Measurements from ENCODE around the gene NPRL2.

NPRL2 gene

GRCh38 chr3:50322115-50322385, 28.5 kb downstream of the NPRL2 start:
- H3K4me1 ChIP-seq (ENCODE audit: control insufficient read depth in 1 of 2, insufficient read depth in 2 of 2, low read length in 2 of 2), result peaks cover 60 to 74% of the 10 kb centered on the region in 2 donors
- H3K36me3 ChIP-seq (ENCODE audit: control insufficient read depth in 1 of 2, insufficient read depth in 2 of 2, low read length in 2 of 2), result peaks cover 11 to 31% of the 10 kb centered on the region in 2 donors
- H3K9ac ChIP-seq (ENCODE audit: low read depth in 1 of 2, low read length in 2 of 2), result peak overlapping the region; percentile 43 to 93
- H3K9me3 ChIP-seq (ENCODE audit: control insufficient read depth in 1 of 2, low read length in 2 of 2), result no peaks in the 10 kb centered on the region
- H3K27me3 ChIP-seq (ENCODE audit: control insufficient read depth in 1 of 2, insufficient read depth in 2 of 2, low read length in 2 of 2), result no peaks in the 10 kb centered on the region
- H3K27ac ChIP-seq (ENCODE audit: low read depth, low read length), result peak overlapping the region; percentile 93
- peak overlapping the region; percentile 83 to 94 for H3K4me3 ChIP-seq (ENCODE audit: low read depth in 1 of 2, low read length in 2 of 2)

- Histone ChIP-seq H3K27ac (ENCODE audit: low read depth, low read length) (peak overlapping the region; percentile 93), H3K4me1 (ENCODE audit: control insufficient read depth in 1 of 2, insufficient read depth in 2 of 2, low read length in 2 of 2) (peaks cover 63 to 76% of the 10 kb centered on the region in 2 donors), H3K9ac (ENCODE audit: low read depth in 1 of 2, low read length in 2 of 2) (peak overlapping the region; percentile 85 to 93), H3K4me3 (ENCODE audit: low read depth in 1 of 2, low read length in 2 of 2) (peak overlapping the region; percentile 83 to 94), H3K27me3 (ENCODE audit: control insufficient read depth in 1 of 2, insufficient read depth in 2 of 2, low read length in 2 of 2) (no peaks in the 10 kb centered on the region), H3K36me3 (ENCODE audit: control insufficient read depth in 1 of 2, insufficient read depth in 2 of 2, low read length in 2 of 2) (peaks cover 11 to 32% of the 10 kb centered on the region in 2 donors), H3K9me3 (ENCODE audit: control insufficient read depth in 1 of 2, low read length in 2 of 2) (no peaks in the 10 kb centered on the region)
Measured at GRCh38 chr3:50321336-50322114, 29.1 kb downstream of the NPRL2 start.

- Histone ChIP-seq H3K4me3 (ENCODE audit: low read depth in 1 of 2, low read length in 2 of 2) (peak overlapping the region; percentile 83 to 94), H3K9ac (ENCODE audit: low read depth in 1 of 2, low read length in 2 of 2) (peak overlapping the region; percentile 85 to 93), H3K27ac (ENCODE audit: low read depth, low read length) (peak overlapping the region; percentile 93), H3K9me3 (ENCODE audit: control insufficient read depth in 1 of 2, low read length in 2 of 2) (no peaks in the 10 kb centered on the region), H3K36me3 (ENCODE audit: control insufficient read depth in 1 of 2, insufficient read depth in 2 of 2, low read length in 2 of 2) (peaks cover 11 to 28% of the 10 kb centered on the region in 2 donors), H3K4me1 (ENCODE audit: control insufficient read depth in 1 of 2, insufficient read depth in 2 of 2, low read length in 2 of 2) (peaks cover 68 to 80% of the 10 kb centered on the region in 2 donors), H3K27me3 (ENCODE audit: control insufficient read depth in 1 of 2, insufficient read depth in 2 of 2, low read length in 2 of 2) (no peaks in the 10 kb centered on the region)
Measured at GRCh38 chr3:50320853-50321335, 29.7 kb downstream of the NPRL2 start.

GRCh38 chr3:50319894-50320625, 30.5 kb downstream of the NPRL2 start:
- peak overlapping the region; percentile 93 for H3K27ac ChIP-seq (ENCODE audit: low read depth, low read length)

GRCh38 chr3:50319181-50319893, 31.2 kb downstream of the NPRL2 start:
- no peak overlapping the region for H3K27ac ChIP-seq (ENCODE audit: low read depth, low read length)
- H3K36me3 ChIP-seq (ENCODE audit: control insufficient read depth in 1 of 2, insufficient read depth in 2 of 2, low read length in 2 of 2), result peaks cover 8 to 20% of the 10 kb centered on the region in 2 donors
- no peaks in the 10 kb centered on the region for H3K9me3 ChIP-seq (ENCODE audit: control insufficient read depth in 1 of 2, low read length in 2 of 2)
- peak overlapping the region; percentile 83 to 94 for H3K4me3 ChIP-seq (ENCODE audit: low read depth in 1 of 2, low read length in 2 of 2)
- peak overlapping the region in 1 of 2 donors; percentile 85 for H3K9ac ChIP-seq (ENCODE audit: low read depth in 1 of 2, low read length in 2 of 2)
- peaks cover 62 to 72% of the 10 kb centered on the region in 2 donors for H3K4me1 ChIP-seq (ENCODE audit: control insufficient read depth in 1 of 2, insufficient read depth in 2 of 2, low read length in 2 of 2)
- no peaks in the 10 kb centered on the region for H3K27me3 ChIP-seq (ENCODE audit: control insufficient read depth in 1 of 2, insufficient read depth in 2 of 2, low read length in 2 of 2)

More at GRCh38 chr3:50319894-50320625, 30.5 kb downstream of the NPRL2 start:
- Histone ChIP-seq H3K27me3 (ENCODE audit: control insufficient read depth in 1 of 2, insufficient read depth in 2 of 2, low read length in 2 of 2) (no peaks in the 10 kb centered on the region), H3K9ac (ENCODE audit: low read depth in 1 of 2, low read length in 2 of 2) (peak overlapping the region; percentile 85 to 93), H3K36me3 (ENCODE audit: control insufficient read depth in 1 of 2, insufficient read depth in 2 of 2, low read length in 2 of 2) (peaks cover 8 to 22% of the 10 kb centered on the region in 2 donors), H3K4me3 (ENCODE audit: low read depth in 1 of 2, low read length in 2 of 2) (peak overlapping the region; percentile 83 to 94), H3K9me3 (ENCODE audit: control insufficient read depth in 1 of 2, low read length in 2 of 2) (no peaks in the 10 kb centered on the region), H3K4me1 (ENCODE audit: control insufficient read depth in 1 of 2, insufficient read depth in 2 of 2, low read length in 2 of 2) (peaks cover 68 to 80% of the 10 kb centered on the region in 2 donors)

GRCh38 chr3:50318615-50319014, 32.0 kb downstream of the NPRL2 start:
- H3K9ac ChIP-seq (ENCODE audit: low read depth in 1 of 2, low read length in 2 of 2), result peak overlapping the region; percentile 32 to 60
- no peaks in the 10 kb centered on the region for H3K9me3 ChIP-seq (ENCODE audit: control insufficient read depth in 1 of 2, low read length in 2 of 2)
- H3K4me1 ChIP-seq (ENCODE audit: control insufficient read depth in 1 of 2, insufficient read depth in 2 of 2, low read length in 2 of 2), result peaks cover 58 to 66% of the 10 kb centered on the region in 2 donors
- H3K27me3 ChIP-seq (ENCODE audit: control insufficient read depth in 1 of 2, insufficient read depth in 2 of 2, low read length in 2 of 2), result no peaks in the 10 kb centered on the region
- H3K36me3 ChIP-seq (ENCODE audit: control insufficient read depth in 1 of 2, insufficient read depth in 2 of 2, low read length in 2 of 2), result peaks cover 8 to 19% of the 10 kb centered on the region in 2 donors
- no peak overlapping the region for H3K27ac ChIP-seq (ENCODE audit: low read depth, low read length)
- peak overlapping the region in 1 of 2 donors; percentile 32 for H3K4me3 ChIP-seq (ENCODE audit: low read depth in 1 of 2, low read length in 2 of 2)

- Histone ChIP-seq H3K9me3 (ENCODE audit: control insufficient read depth in 1 of 2, low read length in 2 of 2) (no peaks in the 10 kb centered on the region), H3K27me3 (ENCODE audit: control insufficient read depth in 1 of 2, insufficient read depth in 2 of 2, low read length in 2 of 2) (no peaks in the 10 kb centered on the region), H3K4me1 (ENCODE audit: control insufficient read depth in 1 of 2, insufficient read depth in 2 of 2, low read length in 2 of 2) (peaks cover 58 to 61% of the 10 kb centered on the region in 2 donors), H3K36me3 (ENCODE audit: control insufficient read depth in 1 of 2, insufficient read depth in 2 of 2, low read length in 2 of 2) (peaks cover 8 to 19% of the 10 kb centered on the region in 2 donors), H3K9ac (ENCODE audit: low read depth in 1 of 2, low read length in 2 of 2) (peak overlapping the region; percentile 51 to 60), H3K4me3 (ENCODE audit: low read depth in 1 of 2, low read length in 2 of 2) (peak overlapping the region in 1 of 2 donors; percentile 32), H3K27ac (ENCODE audit: low read depth, low read length) (no peak overlapping the region)
Measured at GRCh38 chr3:50318163-50318562, 32.4 kb downstream of the NPRL2 start.

- Histone ChIP-seq H3K9ac (ENCODE audit: low read depth in 1 of 2, low read length in 2 of 2) (peak overlapping the region; percentile 60 to 72), H3K27ac (ENCODE audit: low read depth, low read length) (peak overlapping the region; percentile 74), H3K4me3 (ENCODE audit: low read depth in 1 of 2, low read length in 2 of 2) (peak overlapping the region; percentile 32 to 44), H3K9me3 (ENCODE audit: control insufficient read depth in 1 of 2, low read length in 2 of 2) (no peaks in the 10 kb centered on the region), H3K36me3 (ENCODE audit: control insufficient read depth in 1 of 2, insufficient read depth in 2 of 2, low read length in 2 of 2) (peaks cover 8 to 19% of the 10 kb centered on the region in 2 donors), H3K27me3 (ENCODE audit: control insufficient read depth in 1 of 2, insufficient read depth in 2 of 2, low read length in 2 of 2) (no peaks in the 10 kb centered on the region), H3K4me1 (ENCODE audit: control insufficient read depth in 1 of 2, insufficient read depth in 2 of 2, low read length in 2 of 2) (peaks cover 52 to 53% of the 10 kb centered on the region in 2 donors)
Measured at GRCh38 chr3:50317300-50317699, 33.3 kb downstream of the NPRL2 start.

GRCh38 chr3:50316657-50317242, 33.8 kb downstream of the NPRL2 start:
- peak overlapping the region; percentile 32 to 44 for H3K4me3 ChIP-seq (ENCODE audit: low read depth in 1 of 2, low read length in 2 of 2)
- peak overlapping the region; percentile 74 for H3K27ac ChIP-seq (ENCODE audit: low read depth, low read length)
- peaks cover 47% of the 10 kb centered on the region in 2 donors for H3K4me1 ChIP-seq (ENCODE audit: control insufficient read depth in 1 of 2, insufficient read depth in 2 of 2, low read length in 2 of 2)
- H3K9ac ChIP-seq (ENCODE audit: low read depth in 1 of 2, low read length in 2 of 2), result peak overlapping the region; percentile 60 to 72
- H3K27me3 ChIP-seq (ENCODE audit: control insufficient read depth in 1 of 2, insufficient read depth in 2 of 2, low read length in 2 of 2), result no peaks in the 10 kb centered on the region
- peaks cover 8 to 19% of the 10 kb centered on the region in 2 donors for H3K36me3 ChIP-seq (ENCODE audit: control insufficient read depth in 1 of 2, insufficient read depth in 2 of 2, low read length in 2 of 2)
- no peaks in the 10 kb centered on the region for H3K9me3 ChIP-seq (ENCODE audit: control insufficient read depth in 1 of 2, low read length in 2 of 2)

Measured in duodenal mucosa (tissue), 2 donors.